Measurements from ENCODE around the gene XPO6.

GRCh38 chr16:28062847-28063521 is 148.8 kb downstream of the XPO6 start:
- no peak for TF ChIP-seq LEF1 (IDR thresholded peaks at IDR 0.05; ENCODE audit: borderline replicate concordance)
- no peak for TF ChIP-seq PKNOX1 (IDR thresholded peaks at IDR 0.05)
- no peak for TF ChIP-seq FOXM1 (IDR thresholded peaks at IDR 0.05; ENCODE audit: borderline replicate concordance)
- TF ChIP-seq CTBP1 (IDR thresholded peaks at IDR 0.05; ENCODE audit: borderline replicate concordance), result no peak
- no peak for TF ChIP-seq ZNF384 (IDR thresholded peaks at IDR 0.05)
- no peak for TF ChIP-seq SP1 (IDR thresholded peaks at IDR 0.05)
- no peak for TF ChIP-seq SUZ12 (IDR thresholded peaks at IDR 0.05)
- no peak for TF ChIP-seq NFRKB (IDR thresholded peaks at IDR 0.05)
- no peak for TF ChIP-seq L3MBTL2 (conservative IDR thresholded peaks at IDR 0.05)
- no peak for TF ChIP-seq TARDBP (IDR thresholded peaks at IDR 0.05)
- no peak for TF ChIP-seq ARNT (IDR thresholded peaks at IDR 0.05)
- TF ChIP-seq FOXK2 (IDR thresholded peaks at IDR 0.05), result no peak
- TF ChIP-seq ELF4 (IDR thresholded peaks at IDR 0.05), result no peak
- TF ChIP-seq HDGF (IDR thresholded peaks at IDR 0.05; ENCODE audit: borderline replicate concordance), result no peak

Data from HEK293T (cell line).